Thyroid gland (tissue), 4 donors: ENCODE data around the gene KIAA1614. TPM values are rescaled to one million over a fixed set of nuclear protein-coding genes. Genes with fewer than 3 reads are reported as not detected.

Source experiments
- DNase-seq, 2 donors: peaks; one replicate each; pipeline ENCODE4 v3.0.0-alpha.2; 2019
- H3K27ac ChIP-seq, 3 donors: fragments of 200-600 bp; sonication (generic); 1 replicate in 2 of 3; 2 replicates in 1 of 3; pipeline ENCODE4 v1.5.1; 2016 to 2019; ENCODE audit warnings: mild to moderate bottlenecking in 1 of 3, moderate library complexity in 1 of 3
- H3K27me3 ChIP-seq: fragments of 200-600 bp; sonication (generic); one replicate; pipeline ENCODE4 v1.5.1; 2019
- H3K36me3 ChIP-seq, 2 donors: fragments of 200-600 bp; sonication (generic); one replicate each; pipeline ENCODE4 v1.5.1; 2016 to 2019
- H3K4me1 ChIP-seq, 2 donors: fragments of 200-600 bp; sonication (generic); one replicate each; pipeline ENCODE4 v1.5.1; 2017 to 2019
- H3K4me3 ChIP-seq, 3 donors: fragments of 200-600 bp; sonication (generic); replicated peaks in 1 of 3; 1 replicate in 2 of 3; 2 replicates in 1 of 3; pipeline ENCODE4 v1.5.1; 2016; ENCODE audit warnings: mild to moderate bottlenecking in 1 of 3
- H3K9me3 ChIP-seq: fragments of 200-600 bp; sonication (generic); one replicate; pipeline ENCODE4 v1.5.1; 2017
- CTCF ChIP-seq, 6 experiments: fragments of 200-600 bp in 3 of 6; fragments of 450-650 bp in 3 of 6; sonication (generic) in 3 of 6; IDR thresholded peaks; one replicate each; pipeline ENCODE4 v1.5.1; 2016 to 2019; ENCODE audit warnings: antibody characterized with exemption in 6 of 6, mild to moderate bottlenecking in 2 of 6, inconsistent platforms in 1 of 6, moderate library complexity in 1 of 6
- POLR2A ChIP-seq, 2 donors: fragments of 450-650 bp; IDR thresholded peaks; one replicate each; pipeline ENCODE4 v1.6.1; 2017; ENCODE audit warnings: antibody characterized with exemption in 2 of 2, mild to moderate bottlenecking in 2 of 2, moderate library complexity in 1 of 2
- WGBS, 2 donors: methylation state at CpG; one replicate each; pipeline ENCODE4 v1.1.5; 2017; 5-methylcytosine and 5-hydroxymethylcytosine counted together
- intact Hi-C: fragments of 100-400 bp; cut with DNase I; formaldehyde crosslinking; loops from one replicate; pipeline ENCODE4 v1.15.1; 2023
- total RNA-seq, 4 donors: library from RNA; depleted of rRNA; stranded (reverse); fragments of >200 nt; gene quantifications; one replicate each; pipeline ENCODE4 v1.2.3, GENCODE V29; 2016

KIAA1614 gene
- total RNA-seq, 4 donors from 2014 or later = 8.7 to 16.7 (median 12.5) TPM

- 76 to 97% methylated on average over 2 to 5 of the region's 7 CpGs for WGBS, 2 donors
- H3K27me3 ChIP-seq = no peaks in the 10 kb centered on the region
- intact Hi-C loops = no loop called here
- no peaks in the 10 kb centered on the region for H3K4me1 ChIP-seq
- TF ChIP-seq CTCF (IDR thresholded peaks at IDR 0.05) (no peak), POLR2A (IDR thresholded peaks at IDR 0.05) (no peak)
- no peaks in the 10 kb centered on the region for H3K9me3 ChIP-seq
- H3K36me3 ChIP-seq = no peaks in the 10 kb centered on the region
- no peak overlapping the region for H3K27ac ChIP-seq
- DNase-seq = no peak
- no peak overlapping the region for H3K4me3 ChIP-seq
Measured at GRCh38 chr1:180899262-180899661, 13.4 kb upstream of the KIAA1614 start.

DNA sequence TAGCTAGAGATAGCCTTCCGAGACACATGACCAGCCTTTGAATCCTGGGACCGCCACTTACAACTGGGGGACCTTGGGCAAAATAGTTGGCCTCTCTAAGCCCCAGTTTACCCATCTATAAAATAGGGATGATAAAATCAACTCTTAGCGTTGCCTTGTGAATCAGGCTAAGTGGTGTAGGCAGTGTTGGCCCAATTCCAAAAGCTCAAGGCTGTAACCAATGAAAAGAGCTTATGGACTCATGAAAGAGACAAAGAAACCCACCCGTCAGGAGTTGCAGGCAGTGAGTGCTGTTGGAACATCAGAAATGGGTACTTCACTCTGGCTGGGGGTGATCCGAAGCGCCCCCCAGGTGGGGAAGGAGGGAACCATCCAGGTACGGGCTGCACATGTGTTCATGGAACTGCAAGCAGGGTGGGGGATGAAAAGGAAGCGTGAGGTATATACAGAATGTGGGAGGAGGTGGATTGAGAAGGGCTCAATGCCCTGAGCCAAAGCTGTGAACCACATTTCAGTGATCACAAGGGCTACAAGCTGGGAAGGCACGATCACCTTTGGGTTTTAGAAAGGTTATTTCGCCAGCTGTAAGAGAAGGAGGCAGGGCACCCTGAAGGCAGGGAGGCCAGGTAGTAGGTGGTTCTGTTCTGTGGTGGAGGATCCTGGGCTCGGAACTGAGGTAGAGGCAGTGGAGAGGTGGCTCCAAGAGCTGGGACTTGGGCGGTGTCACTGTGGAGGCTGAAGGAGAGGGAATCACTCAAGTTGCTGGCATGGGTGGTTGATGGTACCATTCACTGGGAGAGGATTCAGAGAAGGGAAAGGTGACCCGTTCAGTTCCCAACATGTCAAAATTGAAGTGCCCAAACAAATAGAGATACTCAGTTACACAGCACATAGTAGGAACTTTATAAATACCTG lies 11.4 kb upstream of the KIAA1614 start:
- no peak overlapping the region for H3K4me3 ChIP-seq
- intact Hi-C loops = no loop called here
- TF ChIP-seq POLR2A (IDR thresholded peaks at IDR 0.05) (no peak), CTCF (IDR thresholded peaks at IDR 0.05) (no peak)
- DNase-seq = no peak
- H3K27me3 ChIP-seq = no peaks in the 10 kb centered on the region
- 78 to 81% methylated on average over 13 of the region's 13 CpGs for WGBS, 2 donors
- H3K9me3 ChIP-seq = no peaks in the 10 kb centered on the region
- no peaks in the 10 kb centered on the region for H3K36me3 ChIP-seq
- H3K4me1 ChIP-seq = no peaks in the 10 kb centered on the region
- H3K27ac ChIP-seq = no peak overlapping the region

- intact Hi-C loops = no loop called here
- no peaks in the 10 kb centered on the region for H3K4me1 ChIP-seq
- 71 to 79% methylated on average over 3 of the region's 3 CpGs for WGBS, 2 donors
- no peaks in the 10 kb centered on the region for H3K27me3 ChIP-seq
- no peak overlapping the region for H3K4me3 ChIP-seq
- no peaks in the 10 kb centered on the region for H3K36me3 ChIP-seq
- DNase-seq = no peak
- H3K9me3 ChIP-seq = no peaks in the 10 kb centered on the region
- H3K27ac ChIP-seq = no peak overlapping the region
- TF ChIP-seq CTCF (IDR thresholded peaks at IDR 0.05) (no peak), POLR2A (IDR thresholded peaks at IDR 0.05) (no peak)
Measured at GRCh38 chr1:180902541-180902940, 10.2 kb upstream of the KIAA1614 start.

DNA sequence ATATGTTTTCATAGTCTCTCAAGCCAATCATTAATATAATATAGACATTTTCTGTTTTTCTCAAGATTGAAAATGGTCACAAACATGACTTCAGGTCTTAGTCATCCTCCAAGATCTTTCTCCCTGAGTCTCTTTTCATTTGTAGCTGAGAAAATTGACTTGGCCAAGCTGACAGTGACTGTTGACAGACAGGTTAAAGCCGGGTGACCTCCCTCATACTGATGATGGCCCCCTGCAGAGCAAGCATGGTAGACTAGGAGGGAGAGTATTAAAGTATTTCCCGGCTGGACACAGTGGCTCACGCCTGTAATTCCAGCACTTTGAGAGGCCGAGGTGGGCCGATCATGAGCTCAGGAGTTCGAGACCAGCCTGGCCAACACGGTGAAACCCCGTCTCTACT lies 6.8 kb upstream of the KIAA1614 start:
- H3K4me3 ChIP-seq = no peak overlapping the region
- H3K36me3 ChIP-seq = no peaks in the 10 kb centered on the region
- no peaks in the 10 kb centered on the region for H3K9me3 ChIP-seq
- H3K4me1 ChIP-seq = no peaks in the 10 kb centered on the region
- no peak for DNase-seq
- no peak overlapping the region for H3K27ac ChIP-seq
- intact Hi-C loops = no loop called here
- H3K27me3 ChIP-seq = no peaks in the 10 kb centered on the region
- TF ChIP-seq POLR2A (IDR thresholded peaks at IDR 0.05) (no peak), CTCF (IDR thresholded peaks at IDR 0.05) (no peak)
- 74 to 78% methylated on average over 8 of the region's 8 CpGs for WGBS, 2 donors

GRCh38 chr1:180906511-180906910 lies 6.2 kb upstream of the KIAA1614 start:
- Histone ChIP-seq H3K27me3 (no peaks in the 10 kb centered on the region), H3K36me3 (no peaks in the 10 kb centered on the region), H3K4me3 (no peak overlapping the region), H3K4me1 (peaks cover 0 to 4% of the 10 kb centered on the region in 2 donors), H3K27ac (no peak overlapping the region), H3K9me3 (no peaks in the 10 kb centered on the region)
- DNase-seq = no peak
- intact Hi-C loops = no loop called here
- no peak for TF ChIP-seq POLR2A (IDR thresholded peaks at IDR 0.05)
- no peak for TF ChIP-seq CTCF (IDR thresholded peaks at IDR 0.05)
- 84 to 94% methylated on average over 9 of the region's 9 CpGs for WGBS, 2 donors
